T-cell (primary cell): ENCODE data around the gene TPRA1. TPM values are rescaled to one million over a fixed set of nuclear protein-coding genes. Genes with fewer than 3 reads are reported as not detected.

ENCODE experiments used
- ATAC-seq, 4 experiments: fragments of 200-7000 bp in 3 of 4; fragments of 150-1000 bp in 1 of 4; cut with Tn5 transposase; replicated peaks in 1 of 4; 1 replicate in 3 of 4; 2 replicates in 1 of 4; pipeline ENCODE4 v1.10.0; 2021; ENCODE audit warnings: moderate library complexity in 3 of 4, mild to moderate bottlenecking in 2 of 4, moderate number of reproducible peaks in 1 of 4
- CTCF ChIA-PET, 2 donors: fragments of 300-600 bp; sonication (Branson Sonifier 250); formaldehyde crosslinking; loops; one replicate each; lab custom pipeline; 2022; ENCODE audit warnings: antibody characterized with exemption in 2 of 2; lab: Charles Lee
- POLR2A ChIA-PET, 2 donors: fragments of 300-600 bp; sonication (Branson Sonifier 250); formaldehyde crosslinking; loops; one replicate each; lab custom pipeline; 2022; ENCODE audit warnings: antibody characterized with exemption in 2 of 2; lab: Charles Lee
- DNase-seq, 35 experiments: peaks; one replicate each; pipeline versions ENCODE4 v3.0.0 to v3.0.0-alpha.2; 2013 to 2023
- H3K27ac ChIP-seq: one replicate; pipeline ENCODE4 v1.5.1; 2013; ENCODE audit warnings: low read length
- H3K27me3 ChIP-seq, 2 experiments: replicated peaks in 1 of 2; 1 replicate in 1 of 2; 2 replicates in 1 of 2; pipeline versions ENCODE4 v1.6.1 to v1.7.0; 2013; ENCODE audit warnings: low read length in 1 of 2, mixed read lengths in 1 of 2; ENCODE audit not compliant: control insufficient read depth in 2 of 2, insufficient read depth in 2 of 2; ENCODE audit errors: extremely low read depth in 1 of 2
- H3K36me3 ChIP-seq, 2 donors: 1 replicate in 1 of 2; 2 replicates in 1 of 2; pipeline versions ENCODE4 v1.6.1 to v1.7.0; 2013; ENCODE audit warnings: low read length in 1 of 2; ENCODE audit not compliant: control insufficient read depth in 2 of 2, insufficient read depth in 1 of 2; ENCODE audit errors: extremely low read depth in 1 of 2
- H3K4me1 ChIP-seq, 2 experiments: 1 replicate in 1 of 2; 2 replicates in 1 of 2; pipeline versions ENCODE4 v1.6.1 to v1.7.0; 2013; ENCODE audit warnings: low read length in 2 of 2, mixed read lengths in 1 of 2; ENCODE audit not compliant: insufficient read depth in 2 of 2, control insufficient read depth in 1 of 2; ENCODE audit errors: extremely low read depth in 1 of 2
- H3K4me3 ChIP-seq, 2 donors: 1 replicate in 1 of 2; 2 replicates in 1 of 2; pipeline versions ENCODE4 v1.5.1 to v1.7.0; 2013; ENCODE audit warnings: mild to moderate bottlenecking in 2 of 2, low read length in 1 of 2, moderate library complexity in 1 of 2; ENCODE audit not compliant: control insufficient read depth in 1 of 2; ENCODE audit errors: extremely low read depth in 1 of 2
- H3K9me3 ChIP-seq: 2 replicates; pipeline ENCODE4 v1.7.0; 2013
- H3K27ac Mint-ChIP-seq, 2 donors: one replicate each; pipeline ENCODE4 v1.8.0; 2020 to 2021; ENCODE audit warnings: mild to moderate bottlenecking in 2 of 2, mixed read lengths in 2 of 2
- H3K27me3 Mint-ChIP-seq, 2 donors: one replicate each; pipeline ENCODE4 v1.8.0; 2021 to 2022; ENCODE audit warnings: mixed read lengths in 2 of 2
- H3K36me3 Mint-ChIP-seq: one replicate; pipeline ENCODE4 v1.8.0; 2021; ENCODE audit warnings: mixed read lengths
- H3K4me1 Mint-ChIP-seq, 3 donors: one replicate each; pipeline ENCODE4 v1.8.0; 2020 to 2022; ENCODE audit warnings: mixed read lengths in 3 of 3, mild to moderate bottlenecking in 1 of 3
- H3K4me3 Mint-ChIP-seq, 3 donors: one replicate each; pipeline ENCODE4 v1.8.0; 2020 to 2022; ENCODE audit warnings: mild to moderate bottlenecking in 3 of 3, mixed read lengths in 3 of 3, moderate library complexity in 3 of 3
- H3K9me3 Mint-ChIP-seq, 3 donors: one replicate each; pipeline ENCODE4 v1.8.0; 2020 to 2022; ENCODE audit warnings: mixed read lengths in 3 of 3
- WGBS: methylation state at CpG from one replicate; pipeline ENCODE4 v1.1.5; 2013; ENCODE audit warnings: missing lambda C conversion rate; ENCODE audit not compliant: insufficient coverage; 5-methylcytosine and 5-hydroxymethylcytosine counted together
- total RNA-seq, 35 experiments: library from RNA in 6 of 35; stranded (reverse) in 6 of 35; fragments of 120-200 nt in 1 of 35; gene quantifications; one replicate each; pipeline versions ENCODE4 v1.2.1 to v1.2.4 and lab custom pipeline; 2013 to 2026

TPRA1 gene
- total RNA-seq, 5 donors from 2014 or later (not counting 1 experiment from before 2014, with no cell fraction given), result 17.1 to 38.4 (median 34.6) TPM

GRCh38 chr3:127577448-127577847 is 13.1 kb downstream of the TPRA1 start:
- Histone ChIP-seq H3K9me3 (no peaks in the 10 kb centered on the region), H3K27ac (no peak overlapping the region), H3K36me3 (peaks cover 19 to 21% of the 10 kb centered on the region in 2 donors), H3K4me3 (no peak overlapping the region), H3K27me3 (no peaks in the 10 kb centered on the region), H3K4me1 (peaks cover 0 to 32% of the 10 kb centered on the region in 2 experiments)
- ATAC-seq (no peak), DNase-seq (no peak)
- Mint-ChIP-seq H3K9me3 (no peaks in the 10 kb centered on the region), H3K36me3 (peaks cover 3% of the 10 kb centered on the region), H3K27me3 (no peaks in the 10 kb centered on the region), H3K27ac (no peak overlapping the region), H3K4me1 (peaks cover 25 to 27% (median 27%) of the 10 kb centered on the region in 3 donors), H3K4me3 (no peak overlapping the region)
- ChIA-PET POLR2A (no interaction called here), CTCF (no interaction called here)
- WGBS, result 83% methylated on average over 7 of the region's 7 CpGs

GRCh38 chr3:127574880-127575878 is 15.4 kb downstream of the TPRA1 start:
- Mint-ChIP-seq H3K27me3 (no peaks in the 10 kb centered on the region), H3K4me1 (peaks cover 14 to 17% (median 16%) of the 10 kb centered on the region in 3 donors), H3K27ac (peak overlapping the region; percentile 69 to 81), H3K36me3 (peaks cover 15% of the 10 kb centered on the region), H3K4me3 (peak overlapping the region in 2 of 3 donors; percentile 31 to 36), H3K9me3 (no peaks in the 10 kb centered on the region)
- DNase-seq (peak; percentile 74 to 91 (median 81)), ATAC-seq (peak; percentile 92 to 97 (median 96))
- Histone ChIP-seq H3K4me1 (peaks cover 0 to 19% of the 10 kb centered on the region in 2 experiments), H3K27ac (no peak overlapping the region), H3K27me3 (no peaks in the 10 kb centered on the region), H3K9me3 (no peaks in the 10 kb centered on the region), H3K36me3 (peaks cover 21 to 27% of the 10 kb centered on the region in 2 donors), H3K4me3 (peak overlapping the region in 1 of 2 donors; percentile 2)
- POLR2A ChIA-PET, result interaction anchor here in 1 of 2 donors (0.7 kb wide), 1 partner anchor 998 kb away, joined by 3 read pairs; no protein-coding TSS in a partner anchor
- CTCF ChIA-PET, result interaction anchor here (0.6 to 1.9 kb wide), 21 partner anchors 11 to 1070 kb away, joined by 3 to 16 read pairs (median 4); partner anchors contain the start of genes MCM2 (in 2 of the 2) and TPRA1 (in 1 of the 2)
- 44% methylated on average over 36 of the region's 46 CpGs for WGBS

- Histone ChIP-seq H3K9me3 (no peaks in the 10 kb centered on the region), H3K4me3 (no peak overlapping the region), H3K4me1 (peaks cover 0 to 15% of the 10 kb centered on the region in 2 experiments), H3K27me3 (no peaks in the 10 kb centered on the region), H3K36me3 (peaks cover 24 to 27% of the 10 kb centered on the region in 2 donors), H3K27ac (no peak overlapping the region)
- H3K36me3 Mint-ChIP-seq, result peaks cover 15% of the 10 kb centered on the region
- POLR2A ChIA-PET, result no interaction called here
- H3K4me1 Mint-ChIP-seq, result peaks cover 11 to 14% (median 11%) of the 10 kb centered on the region in 3 donors
- H3K9me3 Mint-ChIP-seq, result no peaks in the 10 kb centered on the region
- ATAC-seq (no peak), DNase-seq (no peak)
- no peak overlapping the region for H3K27ac Mint-ChIP-seq
- no peak overlapping the region for H3K4me3 Mint-ChIP-seq
- H3K27me3 Mint-ChIP-seq, result no peaks in the 10 kb centered on the region
- CTCF ChIA-PET, result interaction anchor here (0.5 to 1.5 kb wide), 2 partner anchors 75 to 399 kb away, joined by 4 to 5 read pairs; no protein-coding TSS in a partner anchor
- 100% methylated on average over 3 of the region's 5 CpGs for WGBS
Observed at GRCh38 chr3:127573912-127574311, 16.6 kb downstream of the TPRA1 start.

- Histone ChIP-seq H3K27me3 (no peaks in the 10 kb centered on the region), H3K4me1 (peaks cover 0 to 12% of the 10 kb centered on the region in 2 experiments), H3K36me3 (peaks cover 27% of the 10 kb centered on the region in 2 donors), H3K9me3 (no peaks in the 10 kb centered on the region), H3K4me3 (no peak overlapping the region), H3K27ac (no peak overlapping the region)
- ChIA-PET CTCF (no interaction called here), POLR2A (no interaction called here)
- no peaks in the 10 kb centered on the region for H3K9me3 Mint-ChIP-seq
- peaks cover 15% of the 10 kb centered on the region for H3K36me3 Mint-ChIP-seq
- H3K4me3 Mint-ChIP-seq, result no peak overlapping the region
- WGBS, result 91% methylated on average over 10 of the region's 14 CpGs
- DNase-seq (no peak), ATAC-seq (no peak)
- H3K27ac Mint-ChIP-seq, result no peak overlapping the region
- peaks cover 11 to 14% (median 11%) of the 10 kb centered on the region in 3 donors for H3K4me1 Mint-ChIP-seq
- H3K27me3 Mint-ChIP-seq, result no peaks in the 10 kb centered on the region
Observed at GRCh38 chr3:127573401-127573800, 17.1 kb downstream of the TPRA1 start.

- Mint-ChIP-seq H3K4me1 (peaks cover 11 to 14% (median 11%) of the 10 kb centered on the region in 3 donors), H3K9me3 (no peaks in the 10 kb centered on the region), H3K27me3 (no peaks in the 10 kb centered on the region), H3K36me3 (peaks cover 15% of the 10 kb centered on the region), H3K27ac (no peak overlapping the region), H3K4me3 (no peak overlapping the region)
- no peaks in the 10 kb centered on the region for H3K27me3 ChIP-seq
- H3K27ac ChIP-seq, result no peak overlapping the region
- H3K4me1 ChIP-seq, result peaks cover 0 to 12% of the 10 kb centered on the region in 2 experiments
- ATAC-seq, result no peak
- peaks cover 24 to 27% of the 10 kb centered on the region in 2 donors for H3K36me3 ChIP-seq
- DNase-seq, result no peak
- ChIA-PET CTCF (interaction anchor here in 1 of 2 donors (0.7 kb wide), 1 partner anchor 264 kb away, joined by 3 read pairs; no protein-coding TSS in a partner anchor), POLR2A (interaction anchor here in 1 of 2 donors (0.5 kb wide), 1 partner anchor 501 kb away, joined by 4 read pairs; no protein-coding TSS in a partner anchor)
- H3K9me3 ChIP-seq, result no peaks in the 10 kb centered on the region
- no CpG with 5 or more reads among the region's 3 CpGs for WGBS
- no peak overlapping the region for H3K4me3 ChIP-seq
Observed at GRCh38 chr3:127572735-127573134, 17.8 kb downstream of the TPRA1 start.

GRCh38 chr3:127572186-127572585 is 18.3 kb downstream of the TPRA1 start:
- Histone ChIP-seq H3K27me3 (no peaks in the 10 kb centered on the region), H3K36me3 (peaks cover 20 to 25% of the 10 kb centered on the region in 2 donors), H3K27ac (no peak overlapping the region), H3K9me3 (no peaks in the 10 kb centered on the region), H3K4me1 (peaks cover 0 to 12% of the 10 kb centered on the region in 2 experiments), H3K4me3 (no peak overlapping the region)
- WGBS, result 99% methylated on average over 6 of the region's 6 CpGs
- peaks cover 15% of the 10 kb centered on the region for H3K36me3 Mint-ChIP-seq
- ChIA-PET CTCF (interaction anchor here in 1 of 2 donors (0.7 kb wide), 1 partner anchor 264 kb away, joined by 3 read pairs; no protein-coding TSS in a partner anchor), POLR2A (no interaction called here)
- no peak overlapping the region for H3K4me3 Mint-ChIP-seq
- H3K27me3 Mint-ChIP-seq, result no peaks in the 10 kb centered on the region
- H3K9me3 Mint-ChIP-seq, result no peaks in the 10 kb centered on the region
- peaks cover 11 to 14% (median 11%) of the 10 kb centered on the region in 3 donors for H3K4me1 Mint-ChIP-seq
- H3K27ac Mint-ChIP-seq, result no peak overlapping the region
- no peak for ATAC-seq
- no peak for DNase-seq
